HG02763 (cell line): Measurements from ENCODE around the gene THRA.

ENCODE experiments used
- ATAC-seq: cut with Tn5 transposase; IDR thresholded peaks from one replicate; pipeline ENCODE4 v1.9.1; 2021; ENCODE audit warnings: mild to moderate bottlenecking, moderate library complexity; ENCODE audit not compliant: unreplicated experiment

THRA gene

GRCh38 chr17:40095944-40096791 lies 33.4 kb downstream of the THRA start:
- ATAC-seq = peak; percentile 36

DNA sequence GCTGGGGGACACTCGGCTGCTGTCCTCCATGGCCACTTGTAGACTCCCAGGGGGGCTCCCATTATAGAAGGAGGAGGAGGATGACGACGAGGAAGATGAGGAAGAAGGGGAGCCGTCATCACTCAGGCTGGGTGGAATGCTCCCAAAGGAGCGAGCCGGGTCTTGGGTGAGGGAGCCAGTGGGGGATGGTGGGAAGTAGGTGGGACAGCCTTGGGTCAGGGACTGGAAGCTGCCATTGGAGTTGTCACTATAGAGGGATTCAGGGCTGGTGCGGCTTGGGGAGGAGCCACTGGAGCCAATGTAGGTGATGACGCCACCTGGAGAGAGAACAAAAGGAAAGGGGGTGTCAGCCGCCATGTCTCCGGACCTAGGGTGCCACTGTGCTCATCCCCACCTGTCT lies 34.3 kb downstream of the THRA start:
- no peak for ATAC-seq

DNA sequence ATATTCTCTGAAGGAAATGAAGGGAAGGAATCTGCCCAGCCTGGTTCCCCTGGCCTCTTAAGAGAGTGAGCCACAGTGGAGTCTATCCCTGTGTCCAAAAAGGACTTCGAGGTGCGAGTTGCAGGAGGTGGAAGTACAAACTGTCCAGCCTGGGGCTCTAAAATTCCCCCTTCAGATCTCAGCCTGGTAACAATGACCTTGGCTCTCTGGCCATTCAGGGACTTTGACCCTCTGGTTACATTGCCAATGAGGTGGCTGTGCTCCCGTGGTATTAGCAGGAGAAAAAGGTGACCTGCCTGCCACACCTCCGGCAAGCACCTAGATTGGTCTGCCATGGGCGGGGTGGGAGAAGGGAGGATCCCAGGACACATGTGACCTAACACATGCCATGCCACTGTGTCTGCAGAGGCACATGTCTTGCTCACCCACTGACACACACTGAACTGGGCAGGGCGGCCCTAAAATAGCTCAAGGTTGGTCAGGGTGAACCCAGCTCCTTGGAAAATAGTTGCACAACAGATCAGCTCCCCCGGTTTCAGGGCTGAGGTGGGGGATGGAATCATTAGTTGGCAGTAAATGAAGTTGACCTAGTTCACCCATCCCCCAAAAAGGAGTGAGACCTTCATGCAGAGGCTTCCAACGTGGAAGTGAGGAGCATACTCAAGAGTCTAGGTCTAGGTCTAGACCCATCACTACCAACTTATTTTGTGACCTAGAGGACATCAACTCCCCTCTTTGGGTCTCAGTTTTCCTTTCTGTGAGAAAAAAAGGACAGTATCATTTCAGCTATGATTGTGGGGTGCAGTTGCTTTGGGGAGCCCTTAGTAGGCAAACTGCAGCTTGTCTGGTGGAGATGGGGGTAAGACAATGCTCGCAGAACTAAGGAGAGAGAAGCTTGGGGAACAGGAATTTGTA lies 35.4 kb downstream of the THRA start:
- ATAC-seq = no peak

DNA sequence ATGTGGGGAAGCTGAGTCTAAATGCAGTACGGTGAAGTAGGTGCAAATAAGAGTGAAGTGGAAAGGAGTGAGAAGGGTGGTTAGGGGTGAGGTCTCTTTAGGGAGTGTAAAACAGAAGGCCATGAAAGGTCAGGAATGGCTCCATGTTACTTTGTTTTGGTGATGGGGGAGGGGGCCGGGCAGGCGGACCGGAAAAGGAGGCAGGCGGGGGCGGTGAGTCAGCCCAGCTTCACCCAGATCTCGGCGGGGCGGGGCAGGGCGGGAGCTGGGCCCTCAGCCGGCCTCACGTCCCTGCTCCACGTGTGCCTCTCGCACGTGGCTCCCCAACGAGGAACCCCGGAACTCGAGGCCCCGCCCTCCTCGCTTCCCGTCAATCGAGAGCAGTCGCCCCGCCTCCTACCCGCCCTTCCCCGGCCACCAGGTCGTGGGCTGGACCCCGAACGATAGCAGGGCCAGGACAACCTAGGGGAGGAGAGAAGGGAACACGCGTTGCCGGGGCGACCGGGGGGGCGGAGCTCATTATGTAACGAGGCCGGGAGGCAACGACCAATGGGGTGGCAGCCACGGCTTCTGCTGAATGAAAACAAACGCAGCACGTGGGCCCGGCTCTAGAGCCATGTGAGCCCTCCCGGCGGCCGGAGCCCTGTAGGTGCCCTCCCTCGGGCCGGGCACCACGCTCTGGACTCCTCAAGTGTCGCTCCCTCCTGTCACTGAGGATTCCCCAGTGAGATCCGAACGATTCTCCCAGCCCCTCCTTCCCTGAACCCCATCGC lies 36.3 kb downstream of the THRA start:
- peak; percentile 58 for ATAC-seq

- ATAC-seq = no peak
These were observed 37.1 kb downstream of the THRA start for GRCh38 chr17:40099619-40100418.

DNA sequence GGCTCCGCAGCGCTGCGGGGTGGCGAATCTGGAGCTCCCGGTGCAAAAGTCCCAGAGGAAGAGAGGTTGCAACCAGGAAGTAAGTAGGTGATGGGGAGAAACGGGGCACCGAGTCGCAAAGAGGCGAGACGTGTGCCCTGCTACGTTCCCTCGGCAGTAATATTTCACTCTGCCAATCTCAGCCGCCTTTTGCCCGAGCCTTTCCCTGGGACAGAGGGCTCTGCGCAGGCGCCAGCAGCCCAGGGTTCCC lies 37.6 kb downstream of the THRA start, which contains the start of gene NR1D1:
NR1D1 (minus strand) TSS at position 171 of the 250 bp plus-strand sequence. CDS start 495 bp downstream, outside the sequence.
- ATAC-seq = no peak

DNA sequence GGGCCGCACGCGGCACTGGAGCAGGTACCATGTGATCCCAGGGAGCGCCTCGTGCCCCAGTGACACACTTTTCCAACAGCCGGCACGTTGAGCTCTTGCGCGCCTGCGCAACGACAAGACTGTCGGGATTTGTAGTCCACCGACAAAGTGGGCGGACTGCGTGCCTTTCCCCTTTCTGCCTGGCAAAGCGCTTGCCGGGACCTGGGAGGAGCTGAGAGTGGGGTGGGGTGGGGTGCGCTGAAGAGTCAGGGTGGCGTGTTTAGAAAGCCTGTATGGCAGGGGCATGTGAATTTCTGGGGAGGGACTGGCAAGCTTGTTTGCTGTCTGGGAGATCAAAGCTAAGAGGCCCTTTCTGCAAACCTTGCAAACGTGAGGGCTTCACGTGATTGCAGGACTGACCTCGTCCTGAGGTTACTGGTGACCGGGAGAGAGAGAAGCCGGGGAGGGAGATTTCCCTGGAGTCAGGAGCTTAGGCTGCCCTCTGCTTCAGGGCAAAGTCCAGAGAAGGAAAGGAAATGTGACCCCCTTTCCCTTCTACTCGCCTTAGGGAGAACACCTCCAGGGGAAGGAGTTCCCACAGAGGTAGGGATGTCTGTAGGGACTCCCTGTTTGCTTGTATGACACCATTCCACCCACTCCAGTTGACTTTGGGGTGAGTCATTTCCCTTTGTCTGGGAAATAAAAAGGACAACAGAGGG lies 38.1 kb downstream of the THRA start:
- peak; percentile 32 for ATAC-seq

DNA sequence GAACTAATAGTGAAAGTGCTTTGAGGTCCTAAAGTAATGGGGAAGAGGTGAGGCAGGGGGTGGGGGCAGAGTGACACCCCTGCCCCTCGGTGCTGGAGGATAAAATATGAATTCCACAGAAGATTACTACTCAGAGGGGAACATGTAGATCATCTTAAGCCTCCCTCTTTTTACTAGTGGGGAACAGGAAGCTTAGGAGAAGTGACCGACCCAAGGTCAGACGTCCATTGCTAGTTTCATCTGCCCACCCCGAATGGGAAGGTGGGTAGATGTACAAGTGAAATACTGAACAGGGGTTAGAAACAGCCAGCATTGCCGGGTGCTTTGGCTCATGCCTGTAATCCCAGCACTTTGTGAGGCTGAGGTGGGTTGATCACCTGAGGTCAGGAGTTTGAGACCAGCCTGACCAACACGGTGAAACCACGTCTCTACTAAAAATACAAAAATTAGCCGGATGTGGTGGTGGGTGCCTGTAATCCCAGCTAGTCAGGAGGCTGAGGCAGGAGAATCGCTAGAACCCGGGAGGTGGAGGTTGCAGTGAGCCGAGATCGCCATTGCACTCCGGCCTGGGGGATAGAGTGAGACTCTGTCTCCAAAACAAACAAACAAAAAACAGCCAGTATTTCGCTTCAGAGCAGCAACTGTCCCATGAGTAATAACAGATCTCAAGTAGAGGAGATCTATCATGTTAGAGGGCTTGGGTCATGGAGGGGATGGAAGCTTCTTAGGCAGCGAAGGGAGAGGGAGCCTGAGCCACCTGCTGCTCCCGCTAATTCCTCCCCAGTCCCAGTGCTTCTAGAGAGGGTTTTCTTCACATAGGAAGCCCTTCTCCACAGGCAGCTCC lies 38.8 kb downstream of the THRA start:
- ATAC-seq = no peak

- no peak for ATAC-seq
These were observed 40.4 kb downstream of the THRA start for GRCh38 chr17:40103071-40103661.

DNA sequence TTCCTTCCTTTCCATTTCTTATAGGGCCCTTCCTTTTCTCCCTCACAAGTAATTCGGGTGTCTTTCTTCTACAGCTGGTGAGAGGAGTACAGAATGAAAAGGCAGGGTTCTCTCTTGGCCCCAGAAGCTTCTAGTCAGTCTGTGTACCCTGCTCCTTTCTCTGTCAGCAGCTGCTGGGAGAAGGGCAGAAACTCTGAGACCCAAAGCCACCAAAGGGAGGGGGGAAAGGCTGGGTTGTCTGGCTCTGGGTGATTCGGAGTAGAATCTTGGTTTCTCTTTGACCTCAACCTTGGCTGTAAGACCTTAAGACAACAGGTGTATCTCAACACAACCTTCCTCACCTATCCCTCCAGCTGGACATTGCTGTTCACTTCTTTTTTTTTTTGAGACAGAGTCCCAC lies 40.9 kb downstream of the THRA start:
- ATAC-seq = no peak

DNA sequence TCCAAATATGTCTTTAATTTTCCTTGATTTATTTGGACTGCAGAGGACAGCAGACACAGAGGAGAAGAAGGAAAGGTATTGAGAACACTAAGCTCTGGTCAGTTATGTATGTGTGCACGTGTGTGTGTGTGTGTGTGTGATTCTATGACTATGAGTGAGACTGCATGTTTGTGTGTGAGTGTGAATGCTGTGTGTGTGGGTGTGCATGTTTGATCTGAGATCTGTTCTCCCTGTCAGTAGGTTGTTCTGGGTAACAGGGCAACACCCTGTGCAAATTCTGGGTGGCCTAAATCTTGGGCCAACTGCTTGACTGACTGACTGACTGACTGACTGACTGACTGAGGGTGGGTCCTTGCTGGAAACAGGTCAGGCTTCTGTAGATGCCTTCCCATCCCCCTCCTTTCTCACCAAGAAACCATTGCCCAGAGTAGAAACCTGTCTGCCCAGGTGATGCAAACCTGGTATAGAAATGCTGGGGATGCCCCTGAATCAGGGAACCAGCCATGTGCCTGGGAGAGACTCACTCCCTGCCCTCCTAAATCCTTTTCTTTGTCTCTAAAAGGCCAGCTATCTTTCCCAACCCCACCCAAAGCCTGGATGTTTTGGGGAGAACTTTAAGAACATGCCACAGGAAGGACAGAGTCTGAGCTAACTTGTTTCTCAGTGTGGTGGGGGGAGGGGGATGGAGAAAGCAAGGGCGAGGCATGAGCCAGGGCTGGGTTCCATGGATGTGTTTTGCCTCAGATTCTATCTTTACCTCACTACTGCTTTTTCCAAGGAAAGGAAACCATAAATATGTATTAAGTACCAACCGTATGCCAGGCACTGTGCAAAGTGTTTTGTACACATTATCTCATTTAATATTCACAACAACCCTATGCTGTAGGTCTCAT lies 42.1 kb downstream of the THRA start:
- ATAC-seq = no peak

GRCh38 chr17:40105861-40106759 lies 43.3 kb downstream of the THRA start:
- ATAC-seq = no peak

DNA sequence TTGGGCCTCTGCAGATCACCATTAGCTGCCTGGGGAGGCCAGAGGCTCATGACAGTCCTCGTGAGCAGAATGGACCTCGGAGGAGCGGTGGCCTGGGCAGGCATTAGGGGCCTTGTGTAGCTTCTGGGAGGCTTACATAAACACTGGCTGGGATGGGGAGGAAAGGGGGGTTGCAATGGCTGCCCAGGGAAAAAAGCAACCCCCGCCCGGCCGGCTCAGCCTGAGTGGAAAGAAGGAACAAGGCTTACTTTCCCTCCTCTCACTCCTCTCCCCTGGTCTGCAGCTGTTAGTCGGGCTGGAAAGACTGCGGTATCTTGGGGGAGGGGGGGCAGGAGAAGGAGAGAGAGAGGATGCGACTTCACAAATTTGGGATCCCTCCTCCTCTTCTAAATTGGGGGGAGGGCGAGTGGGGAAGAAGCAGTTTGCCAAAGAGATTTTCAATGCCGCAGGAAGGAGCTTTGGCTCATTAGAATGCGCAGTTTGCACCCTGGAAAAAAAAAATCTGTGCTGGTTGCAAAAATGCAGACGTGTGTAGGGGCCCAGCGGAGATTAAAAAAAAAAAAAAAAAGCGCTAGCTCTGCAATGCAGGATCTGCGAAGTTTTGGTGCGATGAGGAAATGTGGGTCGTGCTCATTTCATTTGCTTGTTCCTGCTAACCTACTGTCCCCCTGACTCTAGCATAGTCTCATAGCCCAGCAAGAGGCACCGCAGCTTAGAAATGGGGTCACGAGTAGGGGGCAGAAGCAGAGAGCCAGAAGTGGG lies 44.2 kb downstream of the THRA start:
- ATAC-seq = no peak

- ATAC-seq = no peak
These were observed 44.9 kb downstream of the THRA start for GRCh38 chr17:40107522-40108174.
